Measurements from ENCODE around the gene MYRF. TPM values are rescaled to one million over a fixed set of nuclear protein-coding genes. Genes with fewer than 3 reads are reported as not detected.

The MYRF gene
- total and polyA plus RNA-seq, 2 donors (not counting 3 experiments of a cell fraction or from before 2014, with no cell fraction given), result 0.82 to 0.98 TPM

- intact Hi-C loops (cut with micrococcal nuclease), result loop anchor here (2.0 kb wide), 1 partner anchor 41 kb away; no protein-coding TSS in a partner anchor
- no peaks in the 10 kb centered on the region for H4K20me1 ChIP-seq (replicated peaks; ENCODE audit: control insufficient read depth, extremely low read depth, insufficient read depth, low read length)
- TF ChIP-seq MYC (IDR thresholded peaks at IDR 0.05; ENCODE audit: low read depth, low read length), result no peak
- TF ChIP-seq CTCF (IDR thresholded peaks at IDR 0.05; ENCODE audit: extremely low read depth in 1 of 2, insufficient read depth in 1 of 2, low read depth in 1 of 2, low read length in 2 of 2), result peak; percentile 51 to 55
- no peaks in the 10 kb centered on the region for H3K9me3 ChIP-seq (replicated peaks; ENCODE audit: control insufficient read depth, insufficient read depth, low read length)
- peaks cover 6% of the 10 kb centered on the region for H3K4me1 ChIP-seq (ENCODE audit: control insufficient read depth, extremely low read depth, insufficient read depth, low read length)
- no peak overlapping the region for H3K9ac ChIP-seq (replicated peaks; ENCODE audit: extremely low read depth, insufficient read depth, low read length)
- CTCF ChIA-PET, result interaction anchor here (0.6 to 2.7 kb wide), 13 partner anchors 9 to 294 kb away, joined by 3 to 38 read pairs (median 5); partner anchors contain the start of genes FADS2 and MYRF
- no peak overlapping the region for H3K27ac ChIP-seq (ENCODE audit: insufficient read depth, low read depth, low read length)
- peaks cover 4 to 48% of the 10 kb centered on the region in 2 experiments for H3K36me3 ChIP-seq (ENCODE audit: control insufficient read depth in 2 of 2, extremely low read depth in 1 of 2, insufficient read depth in 2 of 2, low read length in 2 of 2)
- no peak overlapping the region for H3K4me2 ChIP-seq (ENCODE audit: insufficient read depth, low read length)
- DNase-seq (ENCODE audit: low read depth, low spot score), result peak; percentile 43
- H2AFZ ChIP-seq (ENCODE audit: low read depth, low read length), result no peak overlapping the region
- H3K79me2 ChIP-seq (ENCODE audit: control insufficient read depth, insufficient read depth, low read length), result peaks cover 12% of the 10 kb centered on the region
- H3K4me3 ChIP-seq (replicated peaks in 1 of 3; ENCODE audit: insufficient read depth in 1 of 3, low read depth in 1 of 3, low read length in 3 of 3), result no peak overlapping the region
- POLR2A ChIA-PET, result no interaction called here
- no peaks in the 10 kb centered on the region for H3K9me1 ChIP-seq (replicated peaks; ENCODE audit: control insufficient read depth, extremely low read depth, insufficient read depth, low read length)
- BruUV-seq (replicated peaks), result no TSS peak
- FAIRE-seq, result no peak
- dilution Hi-C loops (cut with MboI; ENCODE audit: extremely low pct_ligation_motif_present, low sequenced_read_pairs), result no loop called here
- H3K27me3 ChIP-seq (ENCODE audit: control insufficient read depth in 2 of 2, insufficient read depth in 2 of 2, low read length in 2 of 2), result no peaks in the 10 kb centered on the region
Observed at GRCh38 chr11:61787928-61788491, 35.6 kb downstream of the MYRF start.

GRCh38 chr11:61791737-61792309, 39.4 kb downstream of the MYRF start:
- peaks cover 4 to 34% of the 10 kb centered on the region in 2 experiments for H3K36me3 ChIP-seq (ENCODE audit: control insufficient read depth in 2 of 2, extremely low read depth in 1 of 2, insufficient read depth in 2 of 2, low read length in 2 of 2)
- peaks cover 47% of the 10 kb centered on the region for H3K79me2 ChIP-seq (ENCODE audit: control insufficient read depth, insufficient read depth, low read length)
- FAIRE-seq, result peak; percentile 96
- ChIA-PET POLR2A (interaction anchor here (1.9 kb wide), 1 partner anchor 23 kb away, joined by 13 read pairs; no protein-coding TSS in a partner anchor), CTCF (interaction anchor here (1.7 to 2.6 kb wide), 6 partner anchors 12 to 316 kb away, joined by 3 to 16 read pairs (median 10); no protein-coding TSS in a partner anchor)
- peak overlapping the region; percentile 92 for H3K4me2 ChIP-seq (ENCODE audit: insufficient read depth, low read length)
- H4K20me1 ChIP-seq (replicated peaks; ENCODE audit: control insufficient read depth, extremely low read depth, insufficient read depth, low read length), result no peaks in the 10 kb centered on the region
- no peaks in the 10 kb centered on the region for H3K27me3 ChIP-seq (ENCODE audit: control insufficient read depth in 2 of 2, insufficient read depth in 2 of 2, low read length in 2 of 2)
- TF ChIP-seq POLR2AphosphoS5 (IDR thresholded peaks at IDR 0.05; ENCODE audit: insufficient read depth, low read depth, low read length) (peak; percentile 71), CTCF (IDR thresholded peaks at IDR 0.05; ENCODE audit: extremely low read depth in 1 of 2, insufficient read depth in 1 of 2, low read depth in 1 of 2, low read length in 2 of 2) (no peak), FOS (IDR thresholded peaks at IDR 0.05; ENCODE audit: borderline replicate concordance, insufficient read depth, low read length) (no peak), POLR2A (IDR thresholded peaks at IDR 0.05; ENCODE audit: low read depth, low read length) (peak; percentile 88), JUN (IDR thresholded peaks at IDR 0.05; ENCODE audit: borderline replicate concordance, insufficient read depth, insufficient read length, low read depth) (no peak)
- dilution Hi-C loops (cut with MboI; ENCODE audit: extremely low pct_ligation_motif_present, low sequenced_read_pairs) (no loop called here), intact Hi-C loops (cut with micrococcal nuclease) (loop anchor here (1.0 to 5.0 kb wide), 5 partner anchors 24 to 330 kb away; partner anchors contain the start of genes FADS3 and INCENP)
- DNase-seq (ENCODE audit: low read depth, low spot score), result peak; percentile 95
- peak overlapping the region; percentile 99 for H3K27ac ChIP-seq (ENCODE audit: insufficient read depth, low read depth, low read length)
- H3K9ac ChIP-seq (replicated peaks; ENCODE audit: extremely low read depth, insufficient read depth, low read length), result peak overlapping the region; percentile 100
- H3K9me1 ChIP-seq (replicated peaks; ENCODE audit: control insufficient read depth, extremely low read depth, insufficient read depth, low read length), result no peaks in the 10 kb centered on the region
- no peaks in the 10 kb centered on the region for H3K9me3 ChIP-seq (replicated peaks; ENCODE audit: control insufficient read depth, insufficient read depth, low read length)
- TSS peak; percentile 79 for BruUV-seq (replicated peaks)
- H3K4me1 ChIP-seq (ENCODE audit: control insufficient read depth, extremely low read depth, insufficient read depth, low read length), result peaks cover 15% of the 10 kb centered on the region
- peak overlapping the region; percentile 70 to 91 (median 83) for H3K4me3 ChIP-seq (replicated peaks in 1 of 3; ENCODE audit: insufficient read depth in 1 of 3, low read depth in 1 of 3, low read length in 3 of 3)
- peak overlapping the region; percentile 76 for H2AFZ ChIP-seq (ENCODE audit: low read depth, low read length)
